Colonic mucosa (tissue), 4 donors: ENCODE data around the gene COMMD10. TPM values are rescaled to one million over a fixed set of nuclear protein-coding genes. Genes with fewer than 3 reads are reported as not detected.

Experiments used
- DNase-seq: peaks from one replicate; pipeline ENCODE4 v3.0.0-alpha.2; 2020
- H3K27ac ChIP-seq: fragments of 200-600 bp; one replicate; pipeline ENCODE4 v1.8.0; 2021
- H3K27me3 ChIP-seq: fragments of 200-600 bp; one replicate; pipeline ENCODE4 v1.8.0; 2021
- H3K36me3 ChIP-seq: fragments of 200-600 bp; one replicate; pipeline ENCODE4 v1.8.0; 2021
- H3K4me1 ChIP-seq: fragments of 200-600 bp; one replicate; pipeline ENCODE4 v1.8.0; 2021; ENCODE audit warnings: mild to moderate bottlenecking
- H3K4me3 ChIP-seq: fragments of 200-600 bp; one replicate; pipeline ENCODE4 v1.8.0; 2021
- H3K9ac ChIP-seq, 2 donors: one replicate each; pipeline ENCODE4 v1.7.0; 2013; ENCODE audit warnings: control low read depth in 2 of 2, low read depth in 2 of 2, low read length in 2 of 2
- H3K9me3 ChIP-seq: fragments of 200-600 bp; one replicate; pipeline ENCODE4 v1.8.0; 2021
- CTCF ChIP-seq: fragments of 200-600 bp; IDR thresholded peaks from one replicate; pipeline ENCODE4 v1.8.0; 2022; ENCODE audit warnings: antibody characterized with exemption, mild to moderate bottlenecking
- intact Hi-C: fragments of 100-400 bp; cut with DNase I; formaldehyde crosslinking; loops from one replicate; pipeline ENCODE4 v1.14.1; 2022
- total RNA-seq, 2 donors: library from RNA; stranded (reverse); fragmentation: NEBNext Ultra II Directional in 1 of 2; extraction: Animal tissue kit (Norgen Biotek cat#: 25700) in 1 of 2; gene quantifications; one replicate each; pipeline ENCODE4 v1.2.1, GENCODE V29; 2021
- donor health status: healthy.
- donor health status: DM: no; HTN: no; CAD: no.
- donor health status: DM: no; HTN: no; CAD: no.

COMMD10 gene
- total RNA-seq, 2 donors from 2014 or later: 24.8 to 26.5 TPM

GRCh38 chr5:116318091-116318854 is 233.4 kb downstream of the COMMD10 start:
- intact Hi-C loops: no loop called here
- Histone ChIP-seq H3K27me3 (no peaks in the 10 kb centered on the region), H3K27ac (no peak overlapping the region), H3K36me3 (no peaks in the 10 kb centered on the region), H3K4me3 (no peak overlapping the region), H3K9me3 (no peaks in the 10 kb centered on the region), H3K9ac (no peak overlapping the region), H3K4me1 (no peaks in the 10 kb centered on the region)
- no peak for TF ChIP-seq CTCF
- no peak for DNase-seq

- intact Hi-C loops: no loop called here
- Histone ChIP-seq H3K9me3 (no peaks in the 10 kb centered on the region), H3K4me3 (no peak overlapping the region), H3K27me3 (no peaks in the 10 kb centered on the region), H3K4me1 (no peaks in the 10 kb centered on the region), H3K27ac (no peak overlapping the region), H3K36me3 (no peaks in the 10 kb centered on the region), H3K9ac (no peak overlapping the region)
- no peak for DNase-seq
- no peak for TF ChIP-seq CTCF
These were observed 235.7 kb downstream of the COMMD10 start for GRCh38 chr5:116320486-116320885.

GRCh38 chr5:116329503-116329902 is 244.7 kb downstream of the COMMD10 start:
- no peak for DNase-seq
- TF ChIP-seq CTCF: no peak
- no peaks in the 10 kb centered on the region for H3K4me1 ChIP-seq
- no peaks in the 10 kb centered on the region for H3K9me3 ChIP-seq
- no peaks in the 10 kb centered on the region for H3K27me3 ChIP-seq
- H3K36me3 ChIP-seq: no peaks in the 10 kb centered on the region
- H3K4me3 ChIP-seq: no peak overlapping the region
- no peak overlapping the region for H3K27ac ChIP-seq
- no peak overlapping the region for H3K9ac ChIP-seq
- intact Hi-C loops: no loop called here

- no peak overlapping the region for H3K9ac ChIP-seq
- DNase-seq: no peak
- H3K27me3 ChIP-seq: no peaks in the 10 kb centered on the region
- H3K36me3 ChIP-seq: no peaks in the 10 kb centered on the region
- no peak for TF ChIP-seq CTCF
- intact Hi-C loops: no loop called here
- no peak overlapping the region for H3K4me3 ChIP-seq
- H3K27ac ChIP-seq: no peak overlapping the region
- no peaks in the 10 kb centered on the region for H3K4me1 ChIP-seq
- H3K9me3 ChIP-seq: no peaks in the 10 kb centered on the region
These were observed 256.0 kb downstream of the COMMD10 start for GRCh38 chr5:116340799-116341198.

Other genes starting within 250 kb of the COMMD10 start
- gene ATG12, start 243.5 kb upstream of the COMMD10 start, total RNA-seq: 10 to 100 TPM; 24.5 to 38.9 TPM
- 100 to 1,000 TPM in 1 of 2 donors, 10 to 100 TPM in 1; 56.7 to 105 TPM for gene AP3S1, start 243.1 kb upstream of the COMMD10 start, total RNA-seq
- gene LVRN, start 122.5 kb upstream of the COMMD10 start, total RNA-seq: under 1 TPM; 0.10 to 0.90 TPM
- not detected for gene ARL14EPL, start 52.6 kb upstream of the COMMD10 start, total RNA-seq